Right ventricle myocardium inferior (tissue), 1 donor: ENCODE measurements around the gene RRP1. TPM values are rescaled to one million over a fixed set of nuclear protein-coding genes. Genes with fewer than 3 reads are reported as not detected.
"Not testable (repeated sequence)": the region's sequence is repeated elsewhere in the genome, so short reads cannot be mapped to it uniquely, and the experiment has no call there.

Experiments
- ATAC-seq: fragments of 200-7000 bp; cut with Tn5 transposase; one replicate; pipeline ENCODE4 v1.9.1; 2020; ENCODE audit warnings: mild to moderate bottlenecking, moderate library complexity
- DNase-seq: peaks from one replicate; pipeline ENCODE4 v3.0.0; 2021; ENCODE audit errors: missing footprints
- intact Hi-C: fragments of 100-400 bp; cut with DNase I; formaldehyde crosslinking; loops from one replicate; pipeline ENCODE4 v1.11.0; 2022
- total RNA-seq: library from RNA; stranded (reverse); fragmentation: NEBNext Ultra II Directional; extraction: Animal tissue kit (Norgen Biotek cat#: 25700); gene quantifications from one replicate; pipeline ENCODE4 v1.2.1, GENCODE V29; 2021
- donor health status: DM: no; HTN: yes; CAD: no; lungs with severe emphysema.

The RRP1 gene
- total RNA-seq, 1 donor from 2014 or later = 10.1 TPM

DNA sequence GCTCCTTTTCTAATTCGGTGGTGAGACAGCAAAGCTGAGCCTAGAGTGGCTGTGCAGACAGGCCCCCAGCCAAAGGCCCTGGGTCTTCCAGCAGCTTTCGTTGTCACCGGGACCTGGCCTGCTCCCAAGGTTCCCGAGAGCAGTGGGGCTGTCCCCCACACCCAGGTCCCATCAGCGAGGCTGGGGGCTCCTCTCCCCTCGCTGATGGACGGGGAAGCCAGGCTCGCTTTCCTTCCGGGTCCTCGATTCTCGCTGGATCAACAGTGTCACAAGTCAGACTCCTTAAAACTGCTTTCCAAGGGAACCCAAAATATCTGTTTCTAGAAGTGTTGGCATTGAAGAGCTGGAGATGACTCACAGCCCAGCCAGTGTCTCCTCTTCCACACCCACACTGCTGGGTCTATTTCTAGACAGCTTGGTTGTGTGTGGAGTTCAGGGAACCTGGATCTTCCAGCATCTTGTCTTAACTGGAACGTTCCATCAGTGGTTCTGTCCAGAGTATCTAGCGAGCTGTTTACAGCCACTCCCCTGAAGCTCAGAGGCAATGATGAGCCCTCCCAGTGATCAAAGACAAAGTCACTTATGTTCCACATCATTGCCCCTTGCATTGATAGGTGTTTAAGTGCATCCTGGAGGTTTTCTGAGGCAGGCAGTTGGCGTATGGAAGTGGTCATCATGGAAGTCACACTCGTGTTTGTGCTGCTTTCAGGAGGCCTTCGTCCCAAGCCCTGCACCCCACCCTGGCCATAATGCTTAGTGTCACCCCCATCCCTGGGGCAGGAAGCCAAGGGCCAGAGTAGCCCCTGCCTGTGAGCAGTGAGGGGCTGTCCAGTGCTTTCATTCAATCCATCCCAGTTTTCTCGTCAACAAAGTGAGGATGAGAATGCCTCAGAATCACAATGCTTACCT, 35.2 kb downstream of the RRP1 start:
- intact Hi-C loops = no loop called here
- no peak for DNase-seq
- ATAC-seq = no peak

DNA sequence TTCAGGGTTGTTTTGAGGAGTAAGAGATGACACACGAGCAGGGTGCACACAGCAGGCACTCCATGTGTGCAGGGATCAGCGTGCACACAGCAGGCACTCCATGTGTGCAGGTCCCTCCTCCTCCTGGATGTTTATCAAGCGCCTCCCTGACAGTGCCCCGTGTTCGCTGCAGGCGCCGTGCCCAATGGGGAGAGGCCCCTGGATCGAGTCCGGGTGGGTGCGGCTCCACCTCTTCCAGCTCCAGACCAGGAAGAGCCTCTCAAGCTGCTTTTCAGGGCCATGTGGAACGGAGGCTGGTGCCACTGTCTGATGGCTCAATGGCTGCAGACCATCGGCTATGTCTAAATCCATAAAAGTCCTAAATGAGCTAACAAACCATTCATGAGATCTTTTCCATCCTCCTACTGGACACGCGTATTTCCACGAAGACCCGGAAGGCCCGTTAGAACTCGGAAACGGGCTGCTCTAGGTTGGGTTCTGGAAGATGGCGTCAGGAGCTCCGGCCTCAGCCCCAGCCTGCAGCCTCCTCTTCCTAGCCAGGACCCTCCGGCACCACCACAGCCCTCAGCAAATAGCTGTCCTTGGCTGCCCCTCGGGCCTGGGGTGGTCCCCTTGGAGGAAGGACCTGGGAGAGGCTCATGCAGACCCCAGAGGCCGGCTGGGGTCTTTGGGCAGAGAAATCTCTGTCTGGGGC, 36.0 kb downstream of the RRP1 start:
- DNase-seq = no peak
- no peak for ATAC-seq
- intact Hi-C loops = no loop called here

DNA sequence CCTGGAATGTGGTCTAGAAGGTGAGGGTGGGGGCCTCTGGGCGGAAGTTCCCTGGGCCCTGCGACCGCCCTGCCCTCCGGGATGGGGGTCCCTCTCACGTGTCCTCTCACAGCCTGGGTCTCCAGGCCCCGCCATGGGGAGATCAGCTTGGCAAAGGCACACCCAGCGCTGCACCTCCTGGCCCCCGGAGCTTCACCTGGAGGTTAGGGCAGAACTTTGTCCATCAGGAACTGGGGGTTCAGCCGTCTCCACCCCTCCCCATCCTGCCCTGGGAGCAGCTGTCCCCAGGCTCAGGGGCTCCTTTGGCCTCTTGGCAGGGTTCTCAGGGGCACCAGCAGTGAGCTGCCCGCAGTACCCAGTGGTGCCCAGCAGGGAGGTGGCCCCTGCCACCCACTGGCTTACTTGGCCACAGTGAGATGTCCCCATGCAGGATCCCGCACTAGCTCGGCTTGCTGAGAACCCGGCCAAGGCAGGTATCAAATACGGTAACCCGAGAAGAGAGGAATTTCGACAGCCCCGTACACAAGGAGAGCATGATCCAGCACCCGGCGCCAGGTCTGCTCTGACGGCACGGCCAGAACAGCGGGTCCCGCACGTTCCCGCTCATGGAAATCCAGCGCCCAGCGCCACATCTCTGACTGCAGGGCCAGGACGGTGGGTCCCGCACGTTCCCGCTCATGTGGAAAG, 36.7 kb downstream of the RRP1 start:
- ATAC-seq = peak; percentile 25
- DNase-seq = no peak
- intact Hi-C loops = no loop called here

DNA sequence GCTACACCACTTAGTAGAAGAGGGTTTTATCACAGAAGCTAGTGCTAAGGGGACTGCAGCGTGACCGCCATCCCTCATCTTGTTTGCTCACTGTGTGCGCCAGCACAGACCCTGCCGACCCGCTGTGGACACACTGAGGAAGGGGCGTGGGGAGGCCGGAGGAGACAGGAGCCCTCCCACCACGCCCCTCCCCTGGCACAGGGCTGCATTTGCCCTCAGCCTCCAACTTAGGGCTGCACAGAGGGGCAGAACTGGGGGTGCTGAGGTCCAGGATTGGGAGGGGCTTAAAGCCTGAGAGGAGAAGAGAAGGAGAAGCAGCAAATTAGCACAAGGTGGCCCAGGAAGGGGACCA, 37.2 kb downstream of the RRP1 start:
- ATAC-seq (peak; percentile 18), DNase-seq (no peak)
- intact Hi-C loops = no loop called here

DNA sequence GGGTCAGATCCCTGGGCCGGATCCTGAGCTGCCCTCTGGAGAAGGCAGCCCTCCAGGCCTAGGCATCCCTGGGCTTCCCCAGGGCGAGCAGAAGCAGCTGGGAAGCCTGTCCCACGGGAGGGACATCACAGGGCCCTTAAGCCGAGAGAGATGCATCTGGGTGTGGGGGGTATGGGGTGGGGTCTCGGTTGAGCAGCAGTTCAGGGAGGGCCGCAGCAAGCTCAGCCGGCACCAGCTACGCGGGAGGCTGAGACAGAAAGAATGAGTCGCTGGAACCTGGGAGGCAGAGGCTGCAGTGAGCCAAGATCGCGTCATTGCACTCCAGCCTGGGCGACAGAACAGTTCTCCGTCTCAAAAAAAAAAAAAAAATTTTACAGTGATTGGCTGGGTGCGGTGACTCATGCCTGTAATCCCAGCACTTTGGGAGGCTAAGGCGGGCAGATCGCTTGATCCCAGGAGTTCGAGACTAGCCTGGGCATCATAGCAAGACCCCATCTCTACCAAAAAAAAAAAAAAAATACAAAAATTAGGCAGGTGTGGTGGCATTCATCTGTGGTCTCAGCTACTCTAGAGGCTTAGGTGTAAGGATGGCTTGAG, 37.7 kb downstream of the RRP1 start:
- peak; percentile 26 for ATAC-seq
- DNase-seq = no peak
- intact Hi-C loops = no loop called here

DNA sequence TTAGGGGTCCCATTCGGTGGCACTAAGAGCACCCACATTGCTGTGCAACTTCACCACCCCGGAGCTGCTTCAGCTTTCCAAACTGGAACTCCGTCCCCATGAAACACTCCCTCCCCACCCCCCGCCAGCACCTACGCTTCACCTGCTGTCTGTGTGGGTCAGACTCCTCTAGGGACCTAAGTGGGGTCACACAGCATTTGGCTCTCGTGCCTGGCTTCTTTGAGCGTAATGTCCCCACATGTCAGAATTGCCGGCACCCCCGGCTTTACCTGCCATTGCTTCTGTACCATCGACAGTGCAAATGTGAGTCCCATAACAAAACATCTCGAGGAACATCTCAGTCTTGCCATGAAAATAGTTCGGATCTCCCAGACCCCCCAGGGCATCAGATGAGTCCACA, 39.8 kb downstream of the RRP1 start:
- no peak for ATAC-seq
- no peak for DNase-seq
- intact Hi-C loops = no loop called here

DNA sequence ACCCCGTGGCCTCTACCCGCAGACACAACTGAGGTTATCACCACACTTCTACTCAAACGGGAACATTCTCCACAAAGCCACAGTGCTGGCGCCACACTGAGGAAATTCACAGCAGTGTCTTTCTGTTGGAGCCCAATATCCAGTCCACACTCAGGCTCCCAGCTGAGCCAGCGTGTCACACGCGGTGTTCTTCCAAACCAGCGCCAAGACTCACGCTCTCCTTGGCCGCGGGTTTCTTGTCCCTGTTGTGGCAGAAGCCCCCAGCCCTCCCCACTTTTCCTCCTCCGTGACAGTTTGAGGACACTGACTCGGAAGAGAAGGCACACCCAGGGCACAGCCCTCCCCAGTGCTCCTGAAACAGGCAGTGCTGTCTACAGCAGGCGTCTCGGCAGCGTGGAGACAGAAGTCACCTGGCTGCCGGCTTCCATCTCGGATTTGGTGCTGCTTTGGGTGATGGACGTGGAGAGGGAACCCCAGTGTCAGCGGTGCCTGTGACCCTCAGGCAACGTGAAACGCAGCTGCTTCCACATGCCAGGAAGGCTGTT, 40.3 kb downstream of the RRP1 start:
- intact Hi-C loops = no loop called here
- no peak for DNase-seq

DNA sequence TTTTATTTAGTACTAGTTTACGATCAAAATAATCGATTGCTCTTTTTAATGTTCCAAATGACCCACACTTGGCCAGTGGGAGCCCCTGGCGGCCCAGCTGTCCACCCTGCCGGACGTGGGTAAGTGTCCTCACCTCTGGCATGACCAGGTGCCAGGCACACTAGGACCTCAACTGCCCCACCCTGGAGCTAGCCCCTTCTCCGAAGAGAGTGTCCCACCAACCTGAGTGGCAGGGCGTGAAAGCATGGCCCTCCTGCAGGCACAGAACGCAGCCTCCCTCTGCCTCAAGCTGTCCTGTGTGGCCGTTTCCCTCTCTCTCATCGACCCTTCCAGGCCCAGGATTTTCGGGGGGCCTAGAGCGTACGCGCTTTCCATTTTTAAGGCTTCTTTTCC, 42.8 kb downstream of the RRP1 start:
- no peak for ATAC-seq
- intact Hi-C loops = no loop called here

More for the DNA sequence above, 40.3 kb downstream of the RRP1 start:
- no peak for ATAC-seq

DNA sequence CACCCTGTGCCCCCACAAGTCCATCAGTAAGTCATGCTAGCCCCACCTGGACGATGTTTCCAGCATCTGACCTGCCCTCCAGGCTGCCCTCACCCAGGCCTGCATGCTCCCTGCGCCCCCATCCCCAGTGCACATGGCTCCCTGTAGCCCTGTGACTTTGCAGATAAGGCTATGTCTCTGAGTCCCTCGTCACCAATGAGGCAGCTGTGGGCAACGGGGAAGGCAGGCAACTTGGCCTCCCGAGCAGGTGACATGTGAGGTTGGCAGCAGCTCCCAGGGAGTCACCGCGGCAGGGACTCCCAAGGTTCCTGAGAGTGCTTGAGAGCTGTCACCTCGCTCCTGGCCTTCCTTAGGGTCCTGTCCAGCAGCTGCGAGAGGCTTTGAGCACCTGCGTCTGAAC, 43.3 kb downstream of the RRP1 start:
- intact Hi-C loops = no loop called here
- no peak for ATAC-seq
- DNase-seq = no peak

More for the DNA sequence above, 42.8 kb downstream of the RRP1 start:
- DNase-seq = no peak

DNA sequence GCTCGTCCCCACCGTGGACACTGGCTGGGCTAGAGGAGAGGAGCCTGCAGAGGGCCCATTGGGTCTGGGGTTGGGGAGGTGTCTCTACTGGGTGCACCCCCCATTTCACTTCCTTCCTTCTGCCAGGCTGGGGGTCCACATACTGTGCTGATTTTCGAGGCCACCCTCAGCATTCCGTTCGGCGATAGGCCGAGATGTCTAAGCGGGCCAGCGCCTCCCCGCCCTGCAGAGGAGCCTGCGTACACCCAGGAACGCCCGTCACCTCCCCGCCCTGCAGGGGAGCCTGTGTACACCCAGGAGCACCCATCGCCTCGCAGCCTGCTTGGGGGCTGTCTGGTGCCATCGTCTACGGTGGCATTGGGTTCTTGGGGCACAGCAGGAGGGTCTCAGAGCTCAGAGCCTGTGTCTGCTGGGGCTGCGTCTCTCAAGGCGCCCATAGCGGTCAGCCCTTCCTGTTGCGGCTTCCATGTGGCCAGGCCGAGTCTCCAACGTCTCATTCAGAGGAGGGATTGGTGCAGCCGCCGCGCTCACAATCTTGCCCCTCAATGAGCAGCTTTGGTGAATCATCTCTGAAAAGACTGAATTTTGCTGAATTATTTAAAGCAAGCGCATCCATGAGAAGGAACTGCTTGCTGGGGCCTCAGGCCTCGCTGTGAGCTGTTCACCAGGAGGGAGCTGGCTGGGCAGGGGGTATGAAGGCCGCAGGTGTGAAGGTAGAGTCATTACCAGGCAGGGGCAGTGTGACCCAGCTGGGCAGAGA, 44.9 kb downstream of the RRP1 start:
- intact Hi-C loops = no loop called here
- ATAC-seq (no peak), DNase-seq (no peak)

DNA sequence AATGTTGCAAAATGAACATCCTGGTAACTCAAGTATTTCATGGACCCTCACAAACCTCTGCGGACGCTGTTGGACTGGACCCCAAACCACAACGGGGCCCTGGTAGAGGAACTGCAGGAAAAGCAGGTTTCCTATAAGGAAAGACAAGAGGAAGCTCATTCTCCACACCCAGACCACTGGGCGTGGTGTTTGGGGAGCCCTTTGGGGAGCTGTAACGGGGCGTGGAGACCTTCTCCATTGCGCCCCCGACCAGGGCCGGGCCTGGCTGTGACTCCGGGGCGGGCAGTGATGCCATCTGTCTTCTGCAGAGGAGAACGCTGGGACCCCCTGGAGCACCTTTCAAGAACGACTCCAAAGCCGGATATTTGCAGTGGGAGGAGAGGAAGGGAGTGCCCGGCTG, 45.7 kb downstream of the RRP1 start:
- intact Hi-C loops = no loop called here
- ATAC-seq = no peak
- no peak for DNase-seq

DNA sequence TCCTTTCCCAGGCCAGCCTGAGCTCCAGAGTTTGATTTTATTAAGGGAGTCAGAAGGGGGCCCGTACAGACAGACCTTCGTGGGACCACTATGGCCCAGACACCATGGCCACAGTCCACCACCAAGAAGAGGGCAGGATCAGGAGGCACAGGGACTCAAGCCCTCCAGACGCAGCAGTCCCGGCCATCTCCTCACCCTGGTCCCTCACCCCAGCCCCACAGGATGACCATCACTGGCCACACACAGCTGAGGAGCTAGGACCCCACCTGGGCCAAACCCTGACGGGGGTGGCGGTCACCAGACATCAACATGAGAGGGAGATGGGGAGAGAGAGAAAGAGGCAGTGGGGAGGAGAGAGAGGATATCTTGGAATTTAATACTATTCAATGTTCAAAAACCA, 46.5 kb downstream of the RRP1 start:
- intact Hi-C loops = no loop called here
- DNase-seq (no peak), ATAC-seq (no peak)

DNA sequence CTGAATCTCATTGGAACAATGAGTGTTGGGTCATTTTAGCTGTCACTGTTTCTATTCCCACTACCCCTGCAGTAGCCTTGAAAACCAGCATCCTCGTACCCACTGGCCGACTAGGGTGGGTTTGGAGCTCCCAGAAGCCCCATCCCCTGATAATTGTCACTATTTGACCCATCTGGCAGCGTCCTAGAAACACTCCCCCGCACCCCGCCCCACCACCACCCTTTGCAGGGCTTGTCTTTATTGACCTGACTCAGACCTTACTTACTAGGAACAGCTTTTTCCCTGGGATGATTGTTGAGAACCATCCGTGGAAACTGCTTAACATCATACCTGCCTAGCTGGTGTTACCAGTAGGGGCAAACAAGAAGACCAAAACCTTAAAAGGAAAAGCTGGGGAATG, 47.2 kb downstream of the RRP1 start:
- DNase-seq (no peak), ATAC-seq (no peak)
- intact Hi-C loops = no loop called here

DNA sequence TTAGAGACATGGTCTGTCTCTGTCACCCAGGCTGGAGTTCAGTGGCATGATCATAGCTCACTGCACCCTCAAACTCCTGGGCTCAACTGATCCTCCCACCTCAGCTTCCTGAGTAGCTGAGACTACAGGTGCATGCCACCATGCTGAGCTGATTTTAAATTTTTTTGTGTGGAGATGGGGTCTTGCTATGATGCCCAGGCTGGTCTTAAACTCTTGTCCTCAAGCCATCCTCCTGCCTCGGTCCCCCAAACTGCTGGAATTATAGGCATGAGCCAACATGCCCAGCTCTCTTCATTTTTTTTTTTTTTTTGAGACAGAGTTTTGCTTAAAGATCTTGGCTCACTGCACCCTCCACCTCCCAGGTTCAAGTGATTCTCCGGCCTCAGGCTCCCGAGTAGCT, 50.9 kb downstream of the RRP1 start:
- DNase-seq (no peak), ATAC-seq (no peak)
- intact Hi-C loops = no loop called here

DNA sequence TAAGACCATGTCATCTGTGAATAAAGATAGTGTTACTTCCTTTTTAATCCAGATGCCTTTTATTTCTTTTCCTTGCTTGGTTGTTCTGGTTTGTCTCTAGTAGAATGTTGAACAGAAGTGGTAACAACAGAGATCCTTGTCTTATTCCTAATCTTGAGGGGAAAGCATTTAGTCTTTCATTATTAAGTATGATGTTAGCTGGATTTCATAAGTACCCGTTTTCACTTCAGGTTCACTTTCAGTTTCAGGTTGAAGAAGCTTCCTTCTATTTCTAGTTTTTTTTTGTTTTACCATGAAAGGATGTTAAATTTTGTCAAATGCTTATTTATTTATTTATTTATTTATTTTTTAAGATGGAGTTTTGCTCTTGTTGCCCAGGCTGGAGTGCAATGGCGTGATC, 53.4 kb downstream of the RRP1 start:
- no peak for DNase-seq
- ATAC-seq = no peak
- intact Hi-C loops = no loop called here

DNA sequence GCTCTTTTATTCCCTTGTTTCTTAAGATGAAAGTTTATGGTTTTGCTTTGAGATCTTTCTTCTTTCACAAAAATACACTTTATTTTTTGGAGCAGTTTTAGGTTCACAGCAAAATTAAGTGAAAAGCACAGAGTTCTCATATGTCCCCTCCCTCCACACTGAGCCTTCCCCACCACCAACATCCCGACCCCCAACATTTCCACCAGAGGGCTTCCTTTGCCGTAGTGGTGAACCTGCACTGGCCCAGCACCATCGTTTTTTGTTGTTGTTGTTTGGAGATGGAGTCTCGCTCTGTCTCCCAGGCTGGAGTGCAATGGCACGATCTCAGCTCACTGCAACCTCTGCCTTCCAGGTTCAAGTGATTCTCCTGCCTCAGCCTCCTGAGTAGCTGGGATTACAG, 55.5 kb downstream of the RRP1 start:
- DNase-seq, intact Hi-C loops, ATAC-seq: not testable (repeated sequence)

DNA sequence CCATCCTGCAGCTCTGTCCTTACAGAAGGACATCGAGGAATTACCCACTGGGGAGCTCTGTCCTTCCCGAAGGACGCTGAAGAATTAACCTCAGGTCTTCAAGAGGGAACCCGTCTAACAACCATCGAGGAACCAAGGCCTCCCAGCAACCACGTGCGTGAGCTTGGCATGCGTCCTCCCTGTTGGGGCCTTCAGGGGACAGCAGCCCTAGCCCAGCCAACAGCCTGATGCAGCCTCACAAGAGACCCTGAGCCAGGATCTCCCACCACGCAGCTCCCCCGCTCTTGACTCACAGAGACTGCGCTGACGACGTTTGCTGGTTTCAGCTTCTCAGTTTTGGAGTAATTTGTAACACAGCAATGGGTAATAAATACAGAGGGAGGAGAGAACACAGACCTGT, 56.0 kb downstream of the RRP1 start:
- intact Hi-C loops = no loop called here
- no peak for ATAC-seq
- DNase-seq = no peak

DNA sequence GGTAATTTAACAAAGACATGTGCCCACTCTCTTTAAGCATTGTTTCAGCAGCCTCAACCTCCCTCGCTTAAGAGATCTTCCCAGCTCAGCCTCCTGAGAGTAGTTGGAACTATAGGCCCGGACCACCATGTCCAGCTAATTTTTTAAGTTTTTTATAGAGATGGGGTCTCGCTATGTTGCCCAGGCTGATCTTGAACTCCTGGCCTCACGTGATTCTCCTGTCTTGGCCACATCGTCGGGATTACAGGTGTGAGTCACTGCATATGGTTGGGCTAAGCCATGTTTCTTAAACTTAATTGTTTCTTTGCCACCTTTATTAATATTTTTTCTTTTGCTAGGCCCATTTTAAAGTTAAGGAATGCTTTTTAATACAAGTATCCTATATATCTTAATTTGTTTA, 57.1 kb downstream of the RRP1 start:
- ATAC-seq (no peak), DNase-seq (no peak)
- intact Hi-C loops = no loop called here

DNA sequence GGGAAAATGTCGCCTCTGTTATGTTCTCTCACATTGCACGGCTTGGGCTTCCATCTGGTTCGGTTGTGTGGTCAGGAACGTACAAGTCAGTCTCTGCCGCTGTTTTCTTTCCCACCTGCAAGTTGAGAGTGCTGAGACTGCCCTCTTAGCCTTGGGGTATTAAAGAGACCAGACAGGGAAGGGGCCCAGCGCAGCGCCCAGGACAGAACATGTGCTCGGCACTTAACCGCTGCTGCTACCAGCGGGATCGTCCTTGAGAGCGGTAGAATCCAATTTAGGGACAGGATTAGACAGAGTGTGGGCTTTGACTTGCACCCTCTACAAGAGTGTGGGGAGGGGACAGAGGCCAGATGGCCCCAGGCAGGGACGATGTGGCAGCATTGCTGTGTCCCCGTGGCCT, 57.9 kb downstream of the RRP1 start:
- no peak for DNase-seq
- no peak for ATAC-seq
- intact Hi-C loops = no loop called here
